Measurements from ENCODE around the gene P2RY14.

- TF ChIP-seq, protein P1, sequence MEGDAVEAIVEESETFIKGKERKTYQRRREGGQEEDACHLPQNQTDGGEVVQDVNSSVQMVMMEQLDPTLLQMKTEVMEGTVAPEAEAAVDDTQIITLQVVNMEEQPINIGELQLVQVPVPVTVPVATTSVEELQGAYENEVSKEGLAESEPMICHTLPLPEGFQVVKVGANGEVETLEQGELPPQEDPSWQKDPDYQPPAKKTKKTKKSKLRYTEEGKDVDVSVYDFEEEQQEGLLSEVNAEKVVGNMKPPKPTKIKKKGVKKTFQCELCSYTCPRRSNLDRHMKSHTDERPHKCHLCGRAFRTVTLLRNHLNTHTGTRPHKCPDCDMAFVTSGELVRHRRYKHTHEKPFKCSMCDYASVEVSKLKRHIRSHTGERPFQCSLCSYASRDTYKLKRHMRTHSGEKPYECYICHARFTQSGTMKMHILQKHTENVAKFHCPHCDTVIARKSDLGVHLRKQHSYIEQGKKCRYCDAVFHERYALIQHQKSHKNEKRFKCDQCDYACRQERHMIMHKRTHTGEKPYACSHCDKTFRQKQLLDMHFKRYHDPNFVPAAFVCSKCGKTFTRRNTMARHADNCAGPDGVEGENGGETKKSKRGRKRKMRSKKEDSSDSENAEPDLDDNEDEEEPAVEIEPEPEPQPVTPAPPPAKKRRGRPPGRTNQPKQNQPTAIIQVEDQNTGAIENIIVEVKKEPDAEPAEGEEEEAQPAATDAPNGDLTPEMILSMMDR (IDR thresholded peaks at IDR 0.05) = no peak
- TF ChIP-seq EZH2phosphoT487 (IDR thresholded peaks at IDR 0.05) = no peak
These were observed 27.4 kb upstream of the P2RY14 start for GRCh38 chr3:151305775-151306151.

Measured in neural progenitor cell (in vitro differentiated cells).